MM.1S (cell line): ENCODE data around the gene NDST4.
"Not testable (repeated sequence)": the region's sequence is repeated elsewhere in the genome, so short reads cannot be mapped to it uniquely, and the experiment has no call there.

Experiments
- DNase-seq: peaks from one replicate; pipeline ENCODE4 v3.0.0-alpha.2; 2015
- H2AFZ ChIP-seq: fragments of 300-600 bp; sonication (generic); 2 replicates; pipeline ENCODE4 v1.6.0; 2016; ENCODE audit warnings: antibody characterized with exemption, low read length
- H3F3A ChIP-seq: fragments of 300-600 bp; sonication (generic); 2 replicates; pipeline ENCODE4 v1.6.1; 2016; ENCODE audit warnings: mild to moderate bottlenecking, antibody characterized with exemption, low read length, moderate library complexity, mixed read lengths; ENCODE audit not compliant: insufficient read depth
- H3K27ac ChIP-seq: fragments of 300-600 bp; sonication (generic); 2 replicates; pipeline ENCODE4 v1.5.1; 2016; ENCODE audit warnings: mild to moderate bottlenecking, low read length
- H3K27me3 ChIP-seq: fragments of 300-600 bp; sonication (generic); replicated peaks from 2 replicates; pipeline ENCODE4 v1.6.0; 2016; ENCODE audit warnings: low read length; ENCODE audit not compliant: insufficient read depth
- H3K36me3 ChIP-seq: fragments of 300-600 bp; sonication (generic); replicated peaks from 2 replicates; pipeline ENCODE4 v1.6.1; 2016; ENCODE audit warnings: mild to moderate bottlenecking, low read length, mixed read lengths; ENCODE audit not compliant: insufficient read depth
- H3K4me1 ChIP-seq: fragments of 300-600 bp; sonication (generic); 2 replicates; pipeline ENCODE4 v1.6.1; 2016; ENCODE audit warnings: low read length, mixed read lengths
- H3K4me2 ChIP-seq: fragments of 300-600 bp; sonication (generic); 2 replicates; pipeline ENCODE4 v1.6.0; 2016; ENCODE audit warnings: low read depth, low read length
- H3K4me3 ChIP-seq: fragments of 300-600 bp; sonication (generic); 2 replicates; pipeline ENCODE4 v1.5.1; 2016; ENCODE audit warnings: low read length, mixed read lengths
- H3K79me2 ChIP-seq: fragments of 300-600 bp; sonication (generic); 2 replicates; pipeline ENCODE4 v1.6.1; 2016; ENCODE audit warnings: mixed run types, low read length, mixed read lengths
- H3K9ac ChIP-seq: fragments of 300-600 bp; sonication (generic); 2 replicates; pipeline ENCODE4 v1.6.1; 2016; ENCODE audit warnings: low read length, mixed read lengths
- H3K9me2 ChIP-seq: fragments of 300-600 bp; sonication (generic); replicated peaks from 2 replicates; pipeline ENCODE4 v1.6.1; 2016; ENCODE audit warnings: mild to moderate bottlenecking, low read length, mixed read lengths; ENCODE audit not compliant: insufficient read depth
- H3K9me3 ChIP-seq: fragments of 300-600 bp; sonication (generic); replicated peaks from 2 replicates; pipeline ENCODE4 v1.6.1; 2016; ENCODE audit warnings: mild to moderate bottlenecking, low read length, mixed read lengths; ENCODE audit not compliant: insufficient read depth
- H4K20me1 ChIP-seq: fragments of 300-600 bp; sonication (generic); 2 replicates; pipeline ENCODE4 v1.6.1; 2016; ENCODE audit warnings: mild to moderate bottlenecking, low read length, moderate library complexity, mixed read lengths; ENCODE audit not compliant: insufficient read depth
- EZH2 ChIP-seq: fragments of 300-600 bp; sonication (generic); optimal IDR thresholded peaks from 2 replicates; pipeline ENCODE3; 2017; ENCODE audit warnings: low read depth, mild to moderate bottlenecking, antibody characterized with exemption, low read length, mixed read lengths
- EZH2phosphoT487 ChIP-seq: fragments of 300-600 bp; sonication (generic); IDR thresholded peaks from 2 replicates; pipeline ENCODE4 v1.6.1; 2018; ENCODE audit warnings: antibody characterized with exemption, low read length
- TF ChIP-seq, protein P1 (sequence below): fragments of 300-600 bp; sonication (generic); IDR thresholded peaks from 2 replicates; pipeline ENCODE4 v1.5.1; 2016; ENCODE audit warnings: antibody characterized with exemption, low read length, mixed read lengths

The NDST4 gene

DNA sequence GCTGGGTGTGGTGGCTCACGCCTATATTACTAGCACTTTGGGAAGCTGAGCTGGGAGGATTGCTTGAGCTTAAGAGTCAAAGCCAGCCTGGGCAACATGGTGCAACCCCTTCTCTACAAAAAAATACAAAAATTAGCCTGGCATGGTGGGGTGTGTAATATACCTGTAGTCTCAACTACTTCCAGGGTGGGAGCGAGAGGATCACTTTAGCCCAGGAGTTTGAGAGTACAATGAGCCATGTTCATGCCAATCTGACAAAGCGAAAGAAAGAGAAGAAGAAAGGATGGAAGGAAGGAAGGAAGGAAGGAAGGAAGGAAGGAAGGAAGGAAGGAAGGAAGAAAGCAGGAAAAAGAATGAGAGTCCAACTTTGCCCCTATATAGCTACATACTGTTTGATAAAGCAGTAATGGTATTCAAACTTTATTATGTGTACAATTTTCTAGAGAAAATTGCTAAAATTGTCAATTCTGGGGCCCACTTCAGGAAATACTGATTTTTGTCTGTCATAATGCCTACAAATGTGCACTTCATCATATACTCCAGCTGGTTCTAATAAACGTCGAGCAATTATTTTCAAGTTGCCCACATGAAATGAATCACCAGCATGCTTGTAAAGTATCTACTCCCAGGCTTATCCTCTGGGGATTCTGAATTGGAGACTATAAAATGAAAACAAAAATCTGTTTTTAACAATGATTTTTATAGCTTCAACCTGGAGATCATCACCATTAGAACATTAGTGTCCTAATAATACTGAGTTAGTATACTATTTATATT, 132.3 kb downstream of the NDST4 start:
- Histone ChIP-seq H3K9me3 (no peaks in the 10 kb centered on the region), H3K9ac (no peak overlapping the region), H3K4me1 (no peaks in the 10 kb centered on the region), H3K4me2 (no peak overlapping the region), H3K36me3 (no peaks in the 10 kb centered on the region), H3F3A (no peaks in the 10 kb centered on the region), H3K27me3 (no peaks in the 10 kb centered on the region), H3K9me2 (no peaks in the 10 kb centered on the region), H3K4me3 (no peak overlapping the region), H4K20me1 (no peaks in the 10 kb centered on the region), H2AFZ (no peak overlapping the region), H3K79me2 (no peaks in the 10 kb centered on the region), H3K27ac (no peak overlapping the region)
- DNase-seq: no peak
- TF ChIP-seq, protein P1, sequence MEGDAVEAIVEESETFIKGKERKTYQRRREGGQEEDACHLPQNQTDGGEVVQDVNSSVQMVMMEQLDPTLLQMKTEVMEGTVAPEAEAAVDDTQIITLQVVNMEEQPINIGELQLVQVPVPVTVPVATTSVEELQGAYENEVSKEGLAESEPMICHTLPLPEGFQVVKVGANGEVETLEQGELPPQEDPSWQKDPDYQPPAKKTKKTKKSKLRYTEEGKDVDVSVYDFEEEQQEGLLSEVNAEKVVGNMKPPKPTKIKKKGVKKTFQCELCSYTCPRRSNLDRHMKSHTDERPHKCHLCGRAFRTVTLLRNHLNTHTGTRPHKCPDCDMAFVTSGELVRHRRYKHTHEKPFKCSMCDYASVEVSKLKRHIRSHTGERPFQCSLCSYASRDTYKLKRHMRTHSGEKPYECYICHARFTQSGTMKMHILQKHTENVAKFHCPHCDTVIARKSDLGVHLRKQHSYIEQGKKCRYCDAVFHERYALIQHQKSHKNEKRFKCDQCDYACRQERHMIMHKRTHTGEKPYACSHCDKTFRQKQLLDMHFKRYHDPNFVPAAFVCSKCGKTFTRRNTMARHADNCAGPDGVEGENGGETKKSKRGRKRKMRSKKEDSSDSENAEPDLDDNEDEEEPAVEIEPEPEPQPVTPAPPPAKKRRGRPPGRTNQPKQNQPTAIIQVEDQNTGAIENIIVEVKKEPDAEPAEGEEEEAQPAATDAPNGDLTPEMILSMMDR: no peak
- TF ChIP-seq EZH2phosphoT487 (no peak), EZH2 (no peak)

DNA sequence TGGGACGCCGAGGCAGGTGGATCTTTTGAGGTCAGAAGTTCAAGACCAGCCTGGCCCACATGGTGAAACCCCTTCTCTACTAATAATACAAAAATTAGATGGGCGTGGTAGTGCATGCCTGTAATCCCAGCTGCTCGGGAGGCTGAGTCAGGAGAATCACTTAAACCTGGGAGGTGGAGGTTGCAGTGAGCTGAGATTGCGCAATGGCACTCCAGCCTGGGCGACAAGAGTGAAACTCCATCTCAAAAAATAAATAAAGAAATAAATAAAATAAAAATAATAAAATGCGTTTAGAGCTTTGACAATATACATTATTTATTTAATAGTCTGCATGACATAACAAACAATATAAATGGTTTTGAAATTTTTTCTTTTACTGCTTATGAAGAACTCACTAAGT, 133.0 kb downstream of the NDST4 start:
- not testable (repeated sequence) for H3F3A ChIP-seq, H3K4me3 ChIP-seq, H3K27ac ChIP-seq, H3K4me2 ChIP-seq, H4K20me1 ChIP-seq, H3K27me3 ChIP-seq, H3K4me1 ChIP-seq, H3K9ac ChIP-seq, H3K79me2 ChIP-seq, H3K9me3 ChIP-seq, H3K36me3 ChIP-seq, DNase-seq, H3K9me2 ChIP-seq, H2AFZ ChIP-seq

DNA sequence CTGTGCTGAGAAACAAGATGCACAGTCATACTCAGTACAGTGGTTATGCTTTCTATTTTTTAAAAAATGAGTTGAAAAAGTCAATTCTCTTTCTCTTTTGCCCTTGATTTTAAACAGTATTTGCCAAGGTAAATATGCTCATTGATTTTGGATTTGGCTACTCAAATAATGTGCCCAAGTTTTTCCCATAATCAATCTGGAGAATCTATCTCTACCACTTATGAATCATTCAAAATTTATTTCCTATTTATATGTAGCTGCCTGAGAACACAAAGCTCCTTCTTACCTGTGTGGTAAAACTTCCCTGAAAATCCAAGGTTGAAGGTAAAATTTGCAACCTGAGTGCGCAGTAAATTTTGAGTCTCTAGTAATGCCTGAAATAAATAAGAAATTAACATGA, 136.5 kb downstream of the NDST4 start:
- Histone ChIP-seq H3K4me1 (no peaks in the 10 kb centered on the region), H3K4me2 (no peak overlapping the region), H2AFZ (no peak overlapping the region), H3K36me3 (no peaks in the 10 kb centered on the region), H3K9ac (no peak overlapping the region), H3K9me3 (no peaks in the 10 kb centered on the region), H3K79me2 (no peaks in the 10 kb centered on the region), H3K9me2 (no peaks in the 10 kb centered on the region), H3K27me3 (no peaks in the 10 kb centered on the region), H3F3A (no peaks in the 10 kb centered on the region), H3K4me3 (no peak overlapping the region), H4K20me1 (no peaks in the 10 kb centered on the region), H3K27ac (no peak overlapping the region)
- DNase-seq: no peak
- no peak for TF ChIP-seq EZH2phosphoT487
- TF ChIP-seq, protein P1: no peak

DNA sequence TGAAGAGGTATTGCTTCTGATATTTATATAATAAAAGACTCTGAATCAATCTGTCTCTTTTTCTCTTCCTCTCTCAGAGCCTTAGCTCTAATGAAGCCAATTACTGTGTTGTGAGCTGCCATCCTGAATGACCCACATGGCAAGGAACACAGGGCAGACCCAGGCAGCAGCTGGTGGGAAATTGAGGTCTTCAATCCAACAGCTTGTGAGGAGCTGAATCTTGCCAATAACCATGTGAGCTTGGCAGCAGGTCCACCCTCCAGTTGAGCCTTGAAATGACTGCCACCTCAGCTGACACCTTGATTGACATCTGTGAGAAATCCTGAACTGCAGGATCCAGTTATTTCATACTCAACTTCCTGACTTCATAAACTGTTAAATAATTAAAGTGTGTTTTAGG, 149.4 kb downstream of the NDST4 start:
- Histone ChIP-seq H3K36me3 (no peaks in the 10 kb centered on the region), H3K4me3 (no peak overlapping the region), H3K27ac (no peak overlapping the region), H3K79me2 (no peaks in the 10 kb centered on the region), H4K20me1 (no peaks in the 10 kb centered on the region), H3K9ac (no peak overlapping the region), H2AFZ (no peak overlapping the region), H3K4me2 (no peak overlapping the region), H3K27me3 (no peaks in the 10 kb centered on the region), H3K9me3 (no peaks in the 10 kb centered on the region), H3F3A (no peaks in the 10 kb centered on the region), H3K9me2 (no peaks in the 10 kb centered on the region), H3K4me1 (no peaks in the 10 kb centered on the region)
- TF ChIP-seq EZH2 (no peak), EZH2phosphoT487 (no peak)
- TF ChIP-seq, protein P1: no peak
- DNase-seq: no peak
